Inflammatory macrophage treated with lipopolysaccharide for 4 hours (primary cell): Measurements from ENCODE around the gene LAMA3.
A peak's percentile ranks its signal among the peaks of the same experiment; 100 is the strongest.
"Not testable (repeated sequence)": the region's sequence is repeated elsewhere in the genome, so short reads cannot be mapped to it uniquely, and the experiment has no call there.

Experiments
- DNase-seq: peaks from one replicate; pipeline ENCODE4 v3.0.0-alpha.2; 2020

LAMA3 gene

DNA sequence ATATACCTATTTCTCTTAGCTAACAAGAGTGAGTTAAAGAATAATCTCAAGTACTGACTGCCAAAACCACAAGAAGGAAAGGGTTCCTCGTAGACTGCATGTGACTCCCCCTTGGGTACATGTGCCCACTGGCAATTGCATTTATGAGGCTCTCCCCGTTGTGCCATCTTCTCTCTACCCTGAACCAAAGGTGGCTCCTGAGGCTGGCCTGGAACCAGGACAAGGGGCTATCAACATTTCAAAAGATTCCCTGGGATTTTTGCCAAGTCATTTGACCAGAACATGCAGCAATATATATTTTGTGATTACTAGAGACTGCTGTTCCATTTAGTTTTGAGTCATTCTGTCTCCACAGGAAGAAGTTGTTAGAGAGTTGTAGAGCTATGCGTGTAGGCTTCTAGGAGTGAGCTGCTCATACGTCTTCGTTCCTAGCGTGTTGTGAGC is 45.8 kb downstream of the LAMA3 start:
- DNase-seq: peak; percentile 20

DNA sequence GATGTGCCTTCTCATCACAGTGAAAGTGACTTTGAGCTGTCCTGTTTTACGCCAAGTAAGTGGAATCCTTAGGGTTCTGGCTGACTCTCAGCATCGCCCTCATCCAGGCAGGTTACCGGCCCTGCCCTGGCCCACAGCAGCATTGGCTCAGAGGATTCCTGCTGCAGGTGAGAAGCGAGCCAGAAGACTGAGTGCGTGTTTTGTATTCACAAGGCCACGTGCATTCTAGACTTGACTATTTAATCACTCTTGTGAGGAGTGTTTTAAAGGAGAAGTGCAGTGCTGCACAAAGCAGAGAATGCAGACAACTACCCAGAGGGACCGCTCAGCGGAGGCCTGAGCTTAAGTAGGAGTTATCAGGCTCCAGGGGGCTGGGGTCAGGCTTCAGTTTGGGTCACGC is 48.3 kb downstream of the LAMA3 start:
- no peak for DNase-seq

DNA sequence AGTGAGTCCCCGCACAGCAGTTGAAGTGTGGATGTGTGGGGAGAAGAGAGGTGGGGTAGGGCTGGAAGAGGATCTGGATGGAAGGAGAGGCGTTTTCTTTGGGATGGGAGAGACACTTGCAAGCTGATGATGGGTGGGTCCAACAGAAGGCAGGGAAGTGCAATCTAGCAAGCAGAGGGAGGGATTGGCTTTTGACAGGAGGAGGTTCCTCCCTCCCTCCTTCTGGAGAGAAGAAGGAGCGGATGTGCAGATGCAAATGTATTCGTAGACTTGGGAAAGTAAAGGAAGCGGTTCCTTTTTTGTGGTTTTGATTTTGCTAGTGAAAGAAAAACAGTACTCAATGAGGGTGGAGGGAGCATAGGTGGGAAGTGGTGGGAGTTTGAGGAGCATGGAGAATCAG is 48.9 kb downstream of the LAMA3 start:
- peak; percentile 50 for DNase-seq

DNA sequence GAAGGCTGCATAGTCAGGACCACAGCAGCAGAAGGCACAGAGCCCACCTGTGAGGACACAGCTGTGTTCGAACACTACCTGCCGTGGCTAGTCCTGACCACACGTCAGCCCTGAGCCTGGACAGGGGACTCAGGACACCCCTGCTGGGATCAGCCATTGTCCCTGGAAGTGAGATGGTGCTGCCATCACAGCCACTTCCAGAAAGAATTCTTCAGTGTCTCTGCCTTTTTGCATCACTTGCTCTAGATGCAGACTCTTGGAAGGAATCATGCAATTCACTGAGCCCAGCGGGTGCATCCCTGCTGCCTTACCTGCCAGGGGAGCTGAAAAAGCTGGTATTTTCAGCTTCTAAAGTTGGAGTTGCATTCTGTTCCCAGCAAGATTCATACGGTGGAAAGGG is 49.3 kb downstream of the LAMA3 start:
- no peak for DNase-seq

DNA sequence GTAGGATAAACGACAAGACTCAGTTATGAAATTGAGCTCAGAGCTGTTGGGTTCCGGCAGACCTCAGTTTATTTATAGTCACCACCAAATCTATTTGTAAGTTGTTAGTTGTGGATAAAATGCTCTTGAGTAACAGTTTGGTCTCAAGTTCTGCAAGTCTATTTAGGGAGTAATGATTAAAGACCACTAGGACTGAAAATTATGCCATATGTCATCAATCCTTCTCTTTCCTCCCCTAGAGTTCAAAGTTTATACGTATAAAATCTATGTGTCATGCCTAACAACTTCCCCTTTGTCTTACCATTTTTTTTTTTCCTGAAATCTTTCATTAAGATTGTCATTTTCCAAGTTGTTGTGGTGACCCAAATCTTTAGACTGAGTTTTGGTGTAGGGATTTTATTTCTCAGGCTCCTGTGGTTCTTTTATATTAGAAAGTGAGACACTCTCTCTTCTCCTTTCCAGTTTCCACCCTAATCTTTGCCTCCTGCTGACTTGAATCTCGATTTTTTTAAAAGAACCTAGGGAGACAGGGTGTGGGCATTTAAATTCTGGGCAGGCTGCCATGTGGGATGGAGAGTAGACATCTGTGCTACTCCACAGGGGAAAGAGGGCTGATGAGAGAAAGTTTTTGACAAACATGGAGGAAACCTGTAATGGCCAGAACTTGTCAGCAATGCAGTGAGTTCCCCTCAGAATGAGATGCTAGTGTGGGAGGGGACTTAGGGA is 51.0 kb downstream of the LAMA3 start:
- DNase-seq: peak; percentile 63

DNA sequence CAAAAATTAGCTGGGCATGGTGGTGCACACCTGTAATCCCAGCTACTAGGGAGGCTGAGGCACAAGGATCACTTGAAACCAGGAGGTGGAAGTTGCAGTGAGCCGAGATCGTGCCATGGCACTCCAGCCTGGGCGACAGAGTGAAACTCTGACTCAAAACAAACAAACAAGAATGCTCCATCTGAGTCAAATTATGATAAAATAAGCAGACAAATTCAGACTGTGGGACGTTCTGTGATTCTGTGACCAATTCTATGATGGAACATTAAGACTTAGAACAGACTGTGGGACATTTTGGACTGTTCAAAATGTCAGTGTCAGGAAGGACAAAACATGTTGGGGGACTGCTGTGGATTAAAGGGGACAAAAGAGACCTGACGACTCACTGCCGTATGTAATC is 52.7 kb downstream of the LAMA3 start:
- DNase-seq: not testable (repeated sequence)

DNA sequence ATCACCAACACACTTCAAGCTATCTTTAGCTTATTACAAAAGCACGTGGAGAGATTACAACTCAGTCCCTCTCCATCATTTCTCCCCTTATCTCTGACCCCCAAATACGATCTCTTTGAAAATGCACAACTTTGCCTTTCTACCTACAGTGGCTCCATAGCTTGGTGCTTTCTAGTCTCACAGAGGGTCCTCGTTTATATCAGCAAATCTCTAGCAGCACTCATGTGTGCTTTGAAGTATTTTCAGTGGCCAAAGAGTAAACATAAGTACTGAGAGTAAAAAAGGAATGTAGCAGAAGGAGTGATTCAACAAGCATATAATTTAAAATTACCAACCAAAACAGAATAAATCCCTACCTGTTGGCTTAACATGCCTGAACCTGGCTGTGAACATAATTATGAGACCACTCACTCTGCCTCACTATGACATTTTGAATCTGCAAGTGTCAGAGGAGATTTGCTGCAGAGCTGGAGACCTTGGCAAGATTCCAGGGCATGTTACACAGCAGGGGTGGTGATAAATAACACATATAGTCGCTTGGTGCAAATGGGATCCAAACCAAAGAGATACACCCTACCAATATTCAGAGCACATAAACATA is 54.6 kb downstream of the LAMA3 start:
- DNase-seq: no peak

DNA sequence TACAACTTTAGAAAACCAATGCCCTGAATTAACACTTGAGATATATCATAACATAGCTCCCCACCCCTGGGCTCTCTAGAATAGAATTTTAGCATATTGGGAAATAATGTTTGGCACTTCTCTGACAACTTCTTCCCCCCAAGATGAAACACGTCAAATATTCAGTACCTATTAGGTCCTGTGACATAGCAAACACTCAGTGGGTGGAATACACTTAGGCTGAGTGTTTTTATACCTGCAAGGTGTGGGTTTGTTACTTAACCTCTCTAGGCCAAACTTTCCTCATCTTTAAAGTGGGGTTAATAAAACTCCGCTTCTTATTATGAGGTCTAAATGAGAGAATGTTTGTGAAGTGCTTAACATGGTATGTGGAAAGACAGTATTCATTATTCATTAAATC is 56.1 kb downstream of the LAMA3 start:
- DNase-seq: no peak

DNA sequence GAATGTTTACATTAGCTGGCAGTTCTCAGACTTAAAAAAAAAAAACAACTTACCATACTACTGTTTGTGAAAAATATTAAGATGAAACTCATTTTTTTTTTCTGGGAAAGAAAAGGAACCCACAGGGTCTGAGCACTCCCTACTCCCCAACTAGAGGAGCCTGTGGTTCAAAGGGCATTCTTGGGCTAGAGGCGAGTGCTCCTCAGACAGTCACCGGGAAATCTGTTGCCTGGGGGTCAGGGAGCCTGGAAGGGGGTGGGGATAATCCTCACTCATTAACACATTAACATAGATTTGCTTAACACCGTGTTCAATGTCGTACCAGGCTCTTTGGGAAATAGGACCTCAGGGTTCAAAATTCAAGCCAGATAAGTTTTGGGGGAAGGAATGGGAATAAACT is 57.6 kb downstream of the LAMA3 start:
- DNase-seq: no peak

DNA sequence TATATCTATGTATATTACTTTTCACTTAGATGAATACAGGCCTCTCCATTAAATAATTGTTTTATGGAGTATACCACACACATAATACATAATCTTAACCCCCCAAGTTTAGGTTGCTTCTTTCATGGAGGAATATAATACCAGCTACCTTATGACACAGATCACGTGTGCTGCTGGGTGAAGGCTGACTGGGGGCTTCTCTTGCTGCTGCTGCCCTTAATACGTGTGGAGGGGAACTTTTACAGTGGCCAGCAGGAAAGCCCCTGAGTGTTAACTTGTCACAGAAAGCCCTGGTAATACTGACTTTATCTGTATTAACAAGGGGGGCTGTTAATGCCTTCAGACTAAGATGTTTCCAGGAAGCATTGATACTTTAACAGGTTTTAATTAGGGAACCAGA is 63.1 kb downstream of the LAMA3 start:
- no peak for DNase-seq

DNA sequence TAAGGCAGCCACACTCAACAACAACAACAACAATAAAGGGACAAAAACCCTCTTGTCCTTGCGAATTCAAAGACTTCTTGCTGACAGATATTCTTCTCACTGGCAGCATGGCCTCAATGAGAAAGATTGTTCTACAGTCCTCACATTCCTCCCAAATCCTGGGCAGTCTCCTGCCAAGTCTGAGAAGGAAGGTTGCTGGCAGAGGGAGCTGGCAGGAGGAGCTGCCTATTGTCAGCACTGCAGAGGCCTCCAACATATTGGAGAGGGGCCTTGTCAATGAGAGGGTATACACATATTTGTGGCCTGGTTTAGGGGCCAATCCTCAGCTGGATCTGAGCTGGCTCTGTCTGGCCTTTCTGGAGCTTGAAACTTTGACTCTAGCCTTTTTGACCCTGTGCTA is 63.5 kb downstream of the LAMA3 start:
- no peak for DNase-seq

DNA sequence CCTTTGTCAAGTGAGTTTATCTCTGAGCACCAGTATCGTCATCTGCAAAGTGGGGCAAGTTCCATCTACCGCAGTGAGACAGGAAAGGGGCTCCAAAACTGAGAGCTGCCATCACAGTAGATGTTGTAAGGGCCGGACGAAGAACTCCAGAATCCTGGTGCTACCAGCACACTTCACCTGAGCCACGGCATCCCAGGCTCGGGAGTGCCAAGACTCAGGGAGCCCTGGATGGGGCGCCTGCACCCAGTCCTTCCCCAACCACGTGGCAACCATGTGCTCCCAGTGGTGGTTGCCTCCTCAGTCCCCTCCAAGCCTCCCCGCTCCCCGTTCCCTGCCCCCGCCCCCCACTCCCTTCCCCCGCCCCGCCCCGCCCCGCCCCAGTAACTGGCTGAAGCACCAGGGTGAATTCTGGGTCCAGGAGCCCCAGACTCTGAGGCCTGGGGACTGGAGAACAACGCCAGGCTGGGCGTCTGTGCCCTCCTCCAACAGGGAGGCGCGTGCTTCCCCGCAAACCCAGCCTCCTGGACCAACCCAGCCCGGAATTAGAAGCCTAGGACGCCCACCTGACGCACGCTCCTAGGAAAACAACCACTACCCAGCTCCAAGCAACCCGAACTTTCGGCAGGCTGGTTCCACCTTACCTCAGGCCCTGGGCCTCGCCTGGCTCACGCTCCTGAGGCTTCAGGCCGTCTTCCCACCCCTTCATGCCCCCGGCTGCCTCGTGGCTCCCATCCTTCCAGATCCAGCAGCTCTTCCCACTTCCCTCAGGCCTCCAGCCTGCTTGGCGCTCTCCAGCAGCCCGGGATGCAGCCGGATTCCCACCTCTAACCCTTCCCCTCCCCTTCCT is 67.6 kb downstream of the LAMA3 start:
- no peak for DNase-seq

DNA sequence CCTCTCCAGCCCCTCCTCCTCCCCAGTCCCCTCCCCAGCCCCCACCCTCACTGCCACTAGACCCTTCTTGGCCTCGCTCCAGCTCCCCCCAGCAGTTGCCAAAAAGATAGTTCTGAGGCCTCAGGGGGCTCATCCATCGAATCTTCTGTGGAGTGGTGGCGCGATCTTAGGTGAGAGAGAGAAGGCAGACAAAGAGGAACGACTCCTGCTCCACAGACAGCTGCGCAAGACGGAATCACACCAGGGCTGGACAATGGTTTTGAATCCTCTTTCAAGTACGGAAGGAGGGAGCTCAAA is 68.1 kb downstream of the LAMA3 start:
- DNase-seq: no peak

DNA sequence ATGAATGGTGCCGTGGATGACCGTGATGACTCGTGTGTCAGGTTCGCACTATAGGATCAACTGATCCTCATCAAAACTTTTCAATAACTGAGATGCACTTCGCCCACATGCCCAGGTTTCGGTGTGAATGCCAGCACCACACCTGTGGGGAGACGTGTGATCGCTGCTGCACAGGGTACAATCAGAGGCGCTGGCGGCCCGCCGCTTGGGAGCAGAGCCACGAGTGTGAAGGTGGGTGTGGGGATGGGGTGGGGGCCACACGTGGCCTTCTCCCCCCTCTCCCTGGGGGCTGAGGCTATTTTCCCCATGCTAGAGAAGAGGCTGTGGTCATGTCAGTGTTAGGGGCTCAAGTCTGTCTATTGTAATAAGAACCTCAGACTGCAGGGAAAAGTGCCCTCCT is 69.0 kb downstream of the LAMA3 start:
- no peak for DNase-seq

DNA sequence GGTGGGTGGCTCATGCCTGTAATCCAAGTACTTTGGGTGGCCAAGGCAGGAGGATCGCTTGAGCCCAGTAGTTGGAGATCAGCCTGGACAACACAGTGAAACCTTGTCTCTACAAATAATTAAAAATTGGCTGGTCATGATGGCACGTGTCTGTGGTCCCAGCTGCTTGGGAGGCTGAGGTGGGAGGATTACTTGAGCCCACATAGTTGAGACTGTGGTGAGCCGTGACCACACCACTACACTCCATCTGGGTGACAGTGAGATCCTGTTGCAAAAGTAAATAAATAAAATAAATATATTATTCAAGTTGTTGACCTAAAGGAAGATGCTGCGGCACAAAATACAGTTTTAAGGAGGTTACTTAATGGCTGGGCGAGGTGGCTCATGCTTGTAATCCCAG is 72.7 kb downstream of the LAMA3 start:
- no peak for DNase-seq

DNA sequence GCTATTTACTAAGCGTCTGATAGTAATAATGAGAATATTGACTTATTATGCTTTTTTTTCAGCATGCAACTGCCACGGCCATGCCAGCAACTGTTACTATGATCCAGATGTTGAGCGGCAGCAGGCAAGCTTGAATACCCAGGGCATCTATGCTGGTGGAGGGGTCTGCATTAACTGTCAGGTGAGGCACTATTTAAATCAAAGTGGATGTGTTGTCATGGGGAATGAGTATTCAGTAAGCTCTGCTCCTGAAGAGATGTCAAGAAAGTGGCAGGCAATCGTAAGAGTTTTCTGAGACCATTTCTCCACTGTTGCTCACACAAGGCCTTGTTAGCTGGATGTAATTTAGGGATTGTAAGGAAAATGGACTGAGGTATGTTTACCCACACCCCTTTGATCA is 74.1 kb downstream of the LAMA3 start:
- DNase-seq: no peak

DNA sequence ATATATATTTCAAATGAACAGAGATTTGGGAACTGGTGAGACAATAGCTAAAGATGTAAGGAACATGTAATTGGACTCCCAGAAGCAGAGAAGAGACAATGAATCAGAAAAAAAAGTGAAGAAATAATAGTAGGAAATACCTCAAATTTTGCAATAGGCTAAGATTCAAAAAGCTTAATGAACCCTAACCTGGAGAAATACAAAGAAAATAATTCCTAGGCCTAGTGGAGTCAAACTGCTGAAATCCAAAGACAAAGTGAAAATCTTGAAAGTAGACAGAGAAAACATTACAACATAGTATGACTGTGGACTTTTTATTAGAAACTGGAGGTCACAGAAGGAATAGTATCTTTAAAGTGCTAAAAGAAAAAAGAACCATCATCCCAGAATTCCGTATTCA is 76.7 kb downstream of the LAMA3 start:
- DNase-seq: no peak

DNA sequence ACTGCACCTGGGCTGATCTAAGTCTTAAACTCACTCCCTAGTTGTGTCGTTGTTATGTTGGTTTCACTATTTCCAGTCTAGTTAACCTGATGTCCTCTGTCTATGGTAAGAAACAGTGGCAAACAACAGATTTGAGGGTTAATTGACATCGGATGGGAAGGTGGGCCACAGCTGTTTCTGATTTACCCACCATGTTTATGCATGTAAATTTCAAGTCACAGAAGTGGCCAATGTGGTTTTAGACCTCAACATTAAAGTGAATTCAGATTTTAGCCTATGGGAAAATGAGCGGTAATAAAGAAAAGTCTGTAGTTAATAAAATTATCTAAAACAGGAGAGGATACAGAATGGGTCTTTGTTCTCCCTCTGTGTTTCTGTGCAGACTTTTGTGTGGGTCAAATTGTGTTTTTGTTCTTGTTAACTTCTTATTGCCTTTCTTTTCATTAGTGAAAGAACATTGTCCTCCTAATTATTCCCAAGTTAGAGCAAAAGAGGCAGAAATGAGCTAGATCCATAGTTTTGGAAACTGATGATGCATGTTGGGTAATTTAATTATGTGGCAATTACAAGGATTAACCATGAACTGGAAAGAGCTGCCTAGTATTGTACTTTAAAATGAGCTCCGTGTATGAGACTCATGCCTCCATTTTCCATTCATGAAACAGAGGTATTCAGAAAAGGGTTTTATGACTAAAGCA is 83.2 kb downstream of the LAMA3 start:
- no peak for DNase-seq

DNA sequence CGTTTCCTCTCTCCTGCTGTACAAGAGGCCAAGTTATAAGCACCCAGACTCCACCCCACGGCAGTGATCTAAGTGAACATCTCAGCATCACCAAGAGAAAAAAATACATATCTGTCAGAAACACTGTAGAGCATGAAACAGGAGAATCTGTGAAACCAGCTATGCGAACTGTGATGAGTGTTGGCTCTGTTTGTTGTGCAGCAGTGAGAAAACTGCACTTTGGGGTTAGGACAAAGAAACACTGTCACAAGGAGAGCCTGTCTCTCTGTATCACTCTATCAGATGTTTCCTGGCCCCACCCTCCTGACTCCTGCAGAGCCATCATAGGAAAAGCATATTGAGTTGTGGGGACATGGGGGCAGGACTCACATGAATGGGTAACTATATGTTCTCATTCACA is 87.1 kb downstream of the LAMA3 start:
- DNase-seq: no peak

DNA sequence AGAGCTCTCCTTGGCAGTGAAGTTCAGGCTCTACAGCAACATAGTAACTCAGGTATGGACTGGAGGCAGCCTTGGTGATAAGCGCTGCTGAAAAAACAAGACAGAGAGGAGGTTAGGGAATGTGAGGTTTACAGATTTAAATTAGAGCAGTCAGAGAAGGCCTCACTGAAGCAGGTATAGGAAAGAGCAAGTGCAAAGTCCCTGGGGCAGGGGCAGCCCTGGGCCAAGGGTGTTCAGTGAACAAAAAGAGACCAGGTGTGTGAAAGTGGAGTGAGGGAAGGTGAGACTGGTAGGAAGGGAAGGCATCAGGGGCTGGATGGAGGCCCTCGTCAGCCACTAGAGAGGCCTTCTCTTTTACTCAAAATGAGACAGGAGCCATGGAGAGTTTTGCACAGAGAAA is 89.6 kb downstream of the LAMA3 start:
- no peak for DNase-seq

DNA sequence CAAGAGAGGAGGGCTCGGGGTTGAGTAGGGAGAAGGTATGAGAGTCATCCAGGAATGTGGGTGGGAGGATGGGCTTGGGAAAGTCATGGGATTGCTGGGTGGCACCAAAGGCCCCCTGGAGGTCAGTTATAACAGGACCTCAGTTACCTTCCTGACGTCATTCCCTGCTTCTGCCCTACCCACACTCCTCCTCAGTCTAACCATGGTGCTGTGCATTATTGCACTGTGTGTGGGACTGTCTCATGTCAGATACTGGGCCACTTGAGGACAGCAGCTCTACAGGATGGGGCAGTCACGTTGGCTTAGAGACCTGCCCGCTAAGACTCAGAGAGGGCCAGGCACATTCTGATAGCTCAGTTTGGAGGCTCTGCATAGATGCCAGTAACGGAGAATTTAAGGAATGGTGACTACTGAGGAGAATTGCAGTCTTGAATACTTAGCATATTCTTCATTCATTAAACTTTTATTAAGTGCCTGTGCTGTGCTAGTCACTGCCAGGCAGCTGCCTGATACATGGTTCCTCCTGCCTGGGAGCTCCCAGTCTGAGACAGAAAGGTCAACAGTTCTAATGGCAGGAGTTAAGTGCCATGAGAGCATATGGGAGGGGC is 90.5 kb downstream of the LAMA3 start:
- DNase-seq: no peak

DNA sequence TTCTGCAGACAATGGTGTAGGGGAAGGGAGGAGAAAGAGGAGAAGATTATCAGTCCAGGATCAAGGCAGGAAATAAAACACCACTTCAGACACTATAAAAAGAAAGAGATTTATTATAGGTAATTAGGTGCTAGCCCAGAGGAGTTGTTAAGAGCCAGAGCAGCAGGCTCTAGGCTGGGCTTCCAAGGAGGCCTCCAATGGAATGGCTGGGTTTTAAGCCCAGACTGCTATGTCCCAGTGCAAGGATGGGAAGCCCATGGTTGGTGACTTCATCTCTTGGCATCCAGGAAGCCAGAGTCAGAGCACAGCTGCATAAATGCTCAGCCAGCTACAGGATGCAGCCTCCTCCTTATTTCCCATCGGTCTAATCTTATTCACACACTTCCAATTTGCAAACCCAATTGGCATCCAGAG is 95.6 kb downstream of the LAMA3 start:
- DNase-seq: no peak

DNA sequence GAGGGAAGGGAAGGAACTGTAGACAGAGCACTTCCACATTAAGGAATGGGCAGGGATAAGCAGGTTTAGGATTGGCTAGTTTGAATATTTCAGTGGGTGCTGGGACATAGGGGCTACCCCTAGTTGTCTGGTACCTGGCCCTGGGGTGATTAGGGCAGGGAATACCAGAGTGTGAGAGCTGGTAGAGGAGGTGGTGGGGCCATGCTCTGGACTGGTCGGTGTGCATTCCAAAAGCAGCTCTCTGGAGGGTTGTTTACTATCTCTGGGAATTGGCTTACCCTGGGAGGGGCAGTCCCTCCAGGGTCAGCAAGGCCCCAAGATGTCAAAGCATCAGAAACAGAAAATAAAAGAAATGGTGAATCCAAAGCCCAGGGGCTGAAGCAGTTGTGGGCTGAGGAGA is 103.8 kb downstream of the LAMA3 start:
- DNase-seq: no peak
